Type B pancreatic cell (in vitro differentiated cells): ENCODE data around the gene GTF2H4. TPM values are rescaled to one million over a fixed set of nuclear protein-coding genes. Genes with fewer than 3 reads are reported as not detected.
A peak's percentile ranks its signal among the peaks of the same experiment; 100 is the strongest.
"Not testable (repeated sequence)": the region's sequence is repeated elsewhere in the genome, so short reads cannot be mapped to it uniquely, and the experiment has no call there.

ENCODE experiments used
- DNase-seq: peaks from one replicate; pipeline ENCODE4 v3.0.0; 2021; ENCODE audit warnings: mixed read lengths; ENCODE audit not compliant: unreplicated experiment; ENCODE audit errors: extremely low spot score
- H3K27ac Mint-ChIP-seq: 2 replicates; pipeline ENCODE4 v1.8.0; 2021; ENCODE audit warnings: mild to moderate bottlenecking, mixed read lengths
- H3K27me3 Mint-ChIP-seq: 2 replicates; pipeline ENCODE4 v1.8.0; 2021; ENCODE audit warnings: mixed read lengths
- H3K36me3 Mint-ChIP-seq: 2 replicates; pipeline ENCODE4 v1.8.0; 2021; ENCODE audit warnings: mixed read lengths
- H3K4me1 Mint-ChIP-seq: one replicate; pipeline ENCODE4 v1.8.0; 2021; ENCODE audit warnings: mixed read lengths; ENCODE audit not compliant: unreplicated experiment
- H3K4me3 Mint-ChIP-seq: 2 replicates; pipeline ENCODE4 v1.8.0; 2021; ENCODE audit warnings: mild to moderate bottlenecking, mixed read lengths
- H3K9me3 Mint-ChIP-seq: 2 replicates; pipeline ENCODE4 v1.8.0; 2021; ENCODE audit warnings: mixed read lengths
- total RNA-seq: library from RNA; stranded (reverse); gene quantifications from 2 replicates; pipeline ENCODE4 v1.2.1, GENCODE V29; 2021; ENCODE audit warnings: low replicate concordance
- TF ChIP-seq, protein P1 (sequence below): fragments of 200-600 bp; sonication (generic); conservative IDR thresholded peaks from 2 replicates; pipeline ENCODE4 v1.5.0; 2021; ENCODE audit warnings: antibody characterized with exemption, mild to moderate bottlenecking

GTF2H4 gene
- total RNA-seq, 1 donor from 2014 or later: 78.7 TPM

DNA sequence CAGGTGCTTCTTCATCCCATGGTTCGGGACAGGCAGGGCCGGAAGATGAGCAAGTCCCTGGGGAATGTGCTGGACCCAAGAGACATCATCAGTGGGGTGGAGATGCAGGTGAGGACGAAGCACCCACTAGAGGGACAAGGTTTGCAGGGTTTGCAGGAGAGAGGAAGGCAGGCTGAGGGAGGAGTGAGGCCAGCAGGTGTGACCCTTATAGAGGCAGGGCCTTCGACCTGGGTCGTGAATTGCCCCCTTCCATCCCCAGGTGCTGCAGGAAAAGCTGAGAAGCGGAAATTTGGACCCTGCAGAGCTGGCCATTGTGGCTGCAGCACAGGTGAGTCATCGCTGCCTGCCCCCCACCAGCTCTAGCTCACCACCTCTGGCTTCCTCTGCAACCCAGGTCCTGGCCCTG is 14.4 kb downstream of the GTF2H4 start:
- no peaks in the 10 kb centered on the region for H3K4me1 Mint-ChIP-seq

GRCh38 chr6:30924040-30924627 is 16.1 kb downstream of the GTF2H4 start:
- not testable (repeated sequence) for H3K27me3 Mint-ChIP-seq, H3K4me1 Mint-ChIP-seq, DNase-seq, H3K4me3 Mint-ChIP-seq, H3K27ac Mint-ChIP-seq, H3K9me3 Mint-ChIP-seq
- H3K36me3 Mint-ChIP-seq: peaks cover 25% of the 10 kb centered on the region

More for the DNA sequence above, 14.4 kb downstream of the GTF2H4 start:
- no peak overlapping the region for H3K4me3 Mint-ChIP-seq
- H3K27ac Mint-ChIP-seq: no peak overlapping the region
- H3K36me3 Mint-ChIP-seq: peaks cover 11% of the 10 kb centered on the region
- H3K9me3 Mint-ChIP-seq: no peaks in the 10 kb centered on the region
- TF ChIP-seq, protein P1, sequence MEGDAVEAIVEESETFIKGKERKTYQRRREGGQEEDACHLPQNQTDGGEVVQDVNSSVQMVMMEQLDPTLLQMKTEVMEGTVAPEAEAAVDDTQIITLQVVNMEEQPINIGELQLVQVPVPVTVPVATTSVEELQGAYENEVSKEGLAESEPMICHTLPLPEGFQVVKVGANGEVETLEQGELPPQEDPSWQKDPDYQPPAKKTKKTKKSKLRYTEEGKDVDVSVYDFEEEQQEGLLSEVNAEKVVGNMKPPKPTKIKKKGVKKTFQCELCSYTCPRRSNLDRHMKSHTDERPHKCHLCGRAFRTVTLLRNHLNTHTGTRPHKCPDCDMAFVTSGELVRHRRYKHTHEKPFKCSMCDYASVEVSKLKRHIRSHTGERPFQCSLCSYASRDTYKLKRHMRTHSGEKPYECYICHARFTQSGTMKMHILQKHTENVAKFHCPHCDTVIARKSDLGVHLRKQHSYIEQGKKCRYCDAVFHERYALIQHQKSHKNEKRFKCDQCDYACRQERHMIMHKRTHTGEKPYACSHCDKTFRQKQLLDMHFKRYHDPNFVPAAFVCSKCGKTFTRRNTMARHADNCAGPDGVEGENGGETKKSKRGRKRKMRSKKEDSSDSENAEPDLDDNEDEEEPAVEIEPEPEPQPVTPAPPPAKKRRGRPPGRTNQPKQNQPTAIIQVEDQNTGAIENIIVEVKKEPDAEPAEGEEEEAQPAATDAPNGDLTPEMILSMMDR: no peak
- no peaks in the 10 kb centered on the region for H3K27me3 Mint-ChIP-seq
- DNase-seq: no peak

DNA sequence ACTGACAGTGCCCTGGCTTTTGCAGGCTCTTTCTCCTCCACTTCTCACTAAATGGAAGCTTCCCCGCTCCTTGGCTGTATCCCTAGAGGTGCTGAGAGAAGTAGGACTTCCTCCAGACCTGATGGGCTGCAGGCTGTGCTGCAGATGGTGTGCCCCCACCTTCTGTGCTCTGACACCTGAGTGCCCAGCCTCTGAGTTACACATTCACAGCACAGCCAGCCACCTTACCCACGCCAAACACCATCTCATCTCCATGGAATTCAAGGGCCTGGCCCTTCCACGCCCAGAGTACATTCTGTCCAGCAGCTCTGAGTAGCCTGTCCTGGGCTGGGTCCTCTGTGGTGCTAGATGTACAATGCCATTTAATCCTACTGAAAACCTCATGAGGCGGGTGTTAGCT is 18.6 kb downstream of the GTF2H4 start:
- TF ChIP-seq, protein P1: no peak
- Mint-ChIP-seq H3K36me3 (peaks cover 25% of the 10 kb centered on the region), H3K27ac (peak overlapping the region; percentile 64), H3K4me3 (no peak overlapping the region), H3K4me1 (peaks cover 3% of the 10 kb centered on the region), H3K9me3 (peaks cover 5% of the 10 kb centered on the region), H3K27me3 (no peaks in the 10 kb centered on the region)
- DNase-seq: no peak

DNA sequence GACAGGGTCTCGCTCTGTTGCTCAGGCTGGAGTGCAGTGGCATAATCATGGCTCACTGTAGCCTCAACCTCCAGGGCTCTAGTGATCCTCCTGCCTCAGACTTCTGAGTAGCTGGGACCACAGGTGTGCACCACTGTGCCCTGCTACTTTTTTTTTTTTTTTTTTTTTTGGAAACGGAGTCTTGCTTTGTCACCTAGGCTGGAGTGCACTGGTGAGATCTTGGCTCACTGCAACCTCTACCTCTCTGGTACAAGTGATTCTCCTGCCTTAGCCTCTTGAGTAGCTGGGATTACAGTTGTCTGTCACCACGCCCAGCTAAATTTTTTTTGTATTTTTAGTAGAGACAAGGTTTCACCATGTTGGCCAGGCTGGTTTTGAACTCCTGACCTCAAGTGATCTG is 19.1 kb downstream of the GTF2H4 start:
- peaks cover 25% of the 10 kb centered on the region for H3K36me3 Mint-ChIP-seq
- not testable (repeated sequence) for H3K4me3 Mint-ChIP-seq

GRCh38 chr6:30928677-30929076 is 20.7 kb downstream of the GTF2H4 start:
- Mint-ChIP-seq H3K9me3 (peaks cover 5% of the 10 kb centered on the region), H3K4me1 (peaks cover 13% of the 10 kb centered on the region), H3K36me3 (peaks cover 25% of the 10 kb centered on the region), H3K4me3 (no peak overlapping the region), H3K27ac (no peak overlapping the region), H3K27me3 (no peaks in the 10 kb centered on the region)
- TF ChIP-seq, protein P1: no peak
- DNase-seq: no peak

More for the DNA sequence above, 19.1 kb downstream of the GTF2H4 start:
- DNase-seq, H3K9me3 Mint-ChIP-seq, H3K4me1 Mint-ChIP-seq, H3K27ac Mint-ChIP-seq, H3K27me3 Mint-ChIP-seq: not testable (repeated sequence)

DNA sequence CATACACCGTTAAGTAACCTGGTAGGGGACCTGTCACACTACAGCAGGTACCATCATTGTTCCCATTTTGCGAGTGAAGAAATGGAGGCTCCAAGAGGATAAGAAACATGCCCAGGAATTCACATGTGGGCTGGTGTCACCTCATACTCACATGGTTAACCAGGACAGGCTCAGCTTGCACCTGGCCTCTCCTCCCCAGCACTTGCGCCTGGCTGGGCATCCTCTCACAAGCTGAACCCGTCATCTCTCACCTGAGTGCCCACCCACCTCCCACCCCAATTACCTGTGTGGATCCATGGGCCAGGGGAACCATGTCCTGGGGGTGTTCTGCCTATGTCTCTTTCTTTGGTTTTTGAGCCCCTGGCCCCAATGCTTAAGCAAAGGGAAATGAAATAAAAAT is 22.5 kb downstream of the GTF2H4 start:
- no peaks in the 10 kb centered on the region for H3K27me3 Mint-ChIP-seq
- H3K36me3 Mint-ChIP-seq: peaks cover 25% of the 10 kb centered on the region
- H3K4me1 Mint-ChIP-seq: peaks cover 13% of the 10 kb centered on the region
- peaks cover 5% of the 10 kb centered on the region for H3K9me3 Mint-ChIP-seq
- H3K4me3 Mint-ChIP-seq: no peak overlapping the region
- TF ChIP-seq, protein P1: no peak
- no peak for DNase-seq
- no peak overlapping the region for H3K27ac Mint-ChIP-seq

- H3K4me3 Mint-ChIP-seq: no peak overlapping the region
- no peak for DNase-seq
- H3K27ac Mint-ChIP-seq: peak overlapping the region; percentile 66
These were observed 23.3 kb downstream of the GTF2H4 start for GRCh38 chr6:30931272-30931671.

More at GRCh38 chr6:30931272-30931671, 23.3 kb downstream of the GTF2H4 start:
- Mint-ChIP-seq H3K9me3 (peaks cover 5% of the 10 kb centered on the region), H3K27me3 (peaks cover 3% of the 10 kb centered on the region), H3K36me3 (peaks cover 23% of the 10 kb centered on the region), H3K4me1 (peaks cover 17% of the 10 kb centered on the region)
- TF ChIP-seq, protein P1: no peak
